KOPT-K1 (cell line): Measurements from ENCODE around the gene SLC6A3.
"Not testable (repeated sequence)": the region's sequence is repeated elsewhere in the genome, so short reads cannot be mapped to it uniquely, and the experiment has no call there.

Source experiments
- H3K27ac ChIP-seq: fragments of 200-600 bp; sonication (generic); 2 replicates; pipeline ENCODE4 v1.5.1; 2016; ENCODE audit warnings: antibody characterized with exemption, mild to moderate bottlenecking, low read depth, low read length; ENCODE audit not compliant: poor library complexity, severe bottlenecking
- H3K36me3 ChIP-seq: fragments of 200-600 bp; sonication (generic); 2 replicates; pipeline ENCODE4 v1.5.1; 2017; ENCODE audit warnings: antibody characterized with exemption, mild to moderate bottlenecking, low read length, moderate library complexity; ENCODE audit not compliant: insufficient read depth
- H3K9me3 ChIP-seq: fragments of 200-600 bp; sonication (generic); 2 replicates; pipeline ENCODE4 v1.5.1; 2017; ENCODE audit warnings: antibody characterized with exemption, low read length, mild to moderate bottlenecking; ENCODE audit not compliant: insufficient read depth, poor library complexity, severe bottlenecking

SLC6A3 gene

DNA sequence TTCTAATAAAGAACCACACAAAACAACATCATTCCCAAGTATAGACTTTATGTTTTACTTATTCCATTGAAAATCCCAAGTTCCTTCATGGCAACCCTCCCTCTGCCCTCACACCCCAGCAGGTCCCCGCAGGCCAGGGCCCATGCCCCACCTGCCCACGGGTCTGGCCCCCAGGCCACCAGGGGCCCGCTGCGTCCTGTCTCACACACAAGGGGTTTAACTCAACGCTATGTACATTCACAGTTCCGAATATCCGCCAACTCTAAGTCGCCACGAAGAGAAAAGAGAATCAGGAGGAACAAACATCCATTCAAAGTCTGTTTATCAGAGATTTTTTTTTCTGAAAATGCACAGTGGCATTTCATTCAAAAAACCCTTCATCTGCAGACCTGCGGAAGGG, 16.2 kb upstream of the SLC6A3 start:
- H3K27ac ChIP-seq = no peak overlapping the region
- peaks cover 28% of the 10 kb centered on the region for H3K9me3 ChIP-seq
- peaks cover 96% of the 10 kb centered on the region for H3K36me3 ChIP-seq

DNA sequence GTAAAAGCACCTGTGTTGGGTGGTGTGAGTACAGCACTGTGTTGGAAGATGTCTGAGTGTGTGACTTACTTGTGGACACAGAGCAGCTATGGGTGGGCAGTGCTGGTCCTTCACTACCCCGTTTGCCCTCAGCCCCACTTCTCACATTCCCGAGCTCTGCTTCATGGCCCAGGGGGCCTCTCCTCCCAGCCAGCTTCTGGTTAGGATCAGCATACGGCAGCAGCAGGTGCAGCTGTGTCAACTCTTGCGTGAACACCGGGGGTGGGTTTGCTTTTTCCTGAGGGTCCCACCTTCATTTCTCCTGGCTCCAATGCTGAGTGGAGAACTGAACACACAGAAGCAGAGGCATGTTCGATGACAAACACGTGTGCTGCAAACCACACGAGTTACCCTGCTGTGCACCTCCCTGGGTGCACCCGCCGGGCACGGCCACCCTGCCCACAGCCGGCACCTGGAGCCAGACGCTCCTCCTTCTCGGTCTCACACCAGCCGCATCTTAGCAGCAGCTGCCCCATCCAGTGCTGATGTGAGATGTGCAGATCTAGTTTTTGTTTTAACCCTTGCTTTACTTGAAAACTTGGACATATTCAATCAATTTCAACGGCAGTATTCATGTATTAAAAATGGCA, 14.9 kb upstream of the SLC6A3 start:
- no peak overlapping the region for H3K27ac ChIP-seq
- H3K36me3 ChIP-seq = peaks cover 84% of the 10 kb centered on the region
- H3K9me3 ChIP-seq = peaks cover 38% of the 10 kb centered on the region

DNA sequence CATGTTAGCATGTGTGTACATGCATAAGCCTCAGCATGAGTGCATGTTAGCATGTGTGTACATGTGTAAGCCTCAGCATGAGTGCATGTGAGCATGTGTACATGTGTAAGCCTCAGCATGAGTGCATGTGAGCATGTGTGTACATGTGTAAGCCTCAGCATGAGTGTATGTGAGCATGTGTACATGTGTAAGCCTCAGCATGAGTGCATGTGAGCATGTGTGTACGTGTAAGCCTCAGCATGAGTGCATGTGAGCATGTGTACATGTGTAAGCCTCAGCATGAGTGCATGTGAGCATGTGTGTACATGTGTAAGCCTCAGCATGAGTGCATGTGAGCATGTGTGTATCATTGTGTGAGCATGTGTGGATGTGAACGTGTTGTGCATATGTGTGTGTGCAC, 14.2 kb upstream of the SLC6A3 start:
- H3K27ac ChIP-seq = not testable (repeated sequence)
- Histone ChIP-seq H3K9me3 (peaks cover 42% of the 10 kb centered on the region), H3K36me3 (peaks cover 77% of the 10 kb centered on the region)

DNA sequence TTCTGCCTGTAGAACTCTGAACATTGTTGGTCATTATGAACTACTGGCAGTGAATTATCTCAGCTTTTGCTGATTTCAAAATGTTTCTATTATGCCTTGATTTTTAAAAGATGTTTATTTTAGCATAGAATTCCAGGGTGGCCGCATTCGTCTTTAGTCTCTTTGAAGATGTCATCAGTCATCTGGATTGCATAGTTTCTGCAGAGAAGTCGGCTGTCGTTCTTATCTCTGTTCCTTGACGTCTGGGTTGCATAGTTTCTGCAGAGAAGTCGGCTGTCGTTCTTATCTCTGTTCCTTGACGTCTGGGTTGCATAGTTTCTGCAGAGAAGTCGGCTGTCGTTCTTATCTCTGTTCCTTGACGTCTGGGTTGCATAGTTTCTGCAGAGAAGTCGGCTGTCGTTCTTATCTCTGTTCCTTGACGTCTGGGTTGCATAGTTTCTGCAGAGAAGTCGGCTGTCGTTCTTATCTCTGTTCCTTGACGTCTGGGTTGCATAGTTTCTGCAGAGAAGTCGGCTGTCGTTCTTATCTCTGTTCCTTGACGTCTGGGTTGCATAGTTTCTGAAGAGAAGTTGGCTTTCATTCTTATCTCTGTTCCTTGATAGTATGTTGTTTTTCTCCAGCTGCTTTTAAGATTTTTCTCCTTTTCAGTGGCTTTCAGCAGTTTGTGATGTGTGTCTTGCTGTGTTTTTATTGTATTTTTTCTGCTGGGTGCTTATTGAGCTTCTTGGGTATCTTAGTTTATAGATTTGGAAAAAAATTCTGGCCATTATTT, 11.1 kb upstream of the SLC6A3 start:
- peaks cover 60% of the 10 kb centered on the region for H3K9me3 ChIP-seq
- H3K36me3 ChIP-seq = peaks cover 45% of the 10 kb centered on the region
- not testable (repeated sequence) for H3K27ac ChIP-seq

DNA sequence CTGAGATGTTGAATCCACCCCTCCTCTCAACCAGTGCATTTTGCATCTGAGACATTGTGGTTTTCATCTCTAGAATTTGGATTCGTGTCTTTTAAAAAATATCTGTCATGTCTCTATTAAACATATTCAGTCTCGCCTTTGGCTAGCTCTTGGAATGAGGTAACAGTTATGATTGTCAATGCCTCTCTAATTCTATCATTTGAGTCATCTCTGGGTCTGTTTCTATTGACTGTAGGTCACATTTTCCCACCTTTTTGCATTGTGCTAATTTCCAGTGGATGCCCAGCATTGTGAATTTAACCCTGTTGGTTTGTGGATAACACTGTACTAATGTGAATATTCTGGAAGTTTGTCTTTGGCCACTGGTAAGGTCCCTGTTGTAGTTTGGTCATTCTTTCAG, 8.4 kb upstream of the SLC6A3 start:
- Histone ChIP-seq H3K27ac (no peak overlapping the region), H3K9me3 (peaks cover 60% of the 10 kb centered on the region)

DNA sequence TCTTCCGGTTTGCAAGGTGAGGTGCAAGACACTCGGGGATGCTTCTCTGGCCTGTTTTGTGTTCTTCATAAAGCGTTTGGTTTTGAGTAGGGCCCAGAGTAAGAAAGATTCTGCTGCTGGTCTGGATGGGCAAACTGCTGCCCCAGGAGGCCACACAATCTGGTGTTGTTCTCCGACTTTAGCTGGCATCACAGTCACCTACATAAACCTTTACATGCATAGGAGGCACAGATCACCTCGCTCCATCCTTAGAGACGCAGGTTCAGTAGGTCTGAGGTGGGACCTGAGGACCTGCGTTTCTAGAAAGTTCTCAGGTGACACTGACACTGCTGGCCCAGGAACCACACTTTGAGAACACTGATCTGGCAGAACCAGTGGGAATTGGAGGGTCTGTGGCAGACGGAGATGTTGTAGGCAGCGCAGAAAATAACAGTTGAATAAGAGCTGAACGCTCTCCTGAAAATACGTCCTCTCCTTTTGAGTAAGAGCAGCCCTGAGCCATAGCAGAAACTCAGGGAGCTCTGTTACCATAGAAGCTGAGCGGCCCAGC, 3.9 kb upstream of the SLC6A3 start:
- no peak overlapping the region for H3K27ac ChIP-seq
- H3K9me3 ChIP-seq = peaks cover 18% of the 10 kb centered on the region
- H3K36me3 ChIP-seq = no peaks in the 10 kb centered on the region

More for the DNA sequence above, 8.4 kb upstream of the SLC6A3 start:
- peaks cover 18% of the 10 kb centered on the region for H3K36me3 ChIP-seq

DNA sequence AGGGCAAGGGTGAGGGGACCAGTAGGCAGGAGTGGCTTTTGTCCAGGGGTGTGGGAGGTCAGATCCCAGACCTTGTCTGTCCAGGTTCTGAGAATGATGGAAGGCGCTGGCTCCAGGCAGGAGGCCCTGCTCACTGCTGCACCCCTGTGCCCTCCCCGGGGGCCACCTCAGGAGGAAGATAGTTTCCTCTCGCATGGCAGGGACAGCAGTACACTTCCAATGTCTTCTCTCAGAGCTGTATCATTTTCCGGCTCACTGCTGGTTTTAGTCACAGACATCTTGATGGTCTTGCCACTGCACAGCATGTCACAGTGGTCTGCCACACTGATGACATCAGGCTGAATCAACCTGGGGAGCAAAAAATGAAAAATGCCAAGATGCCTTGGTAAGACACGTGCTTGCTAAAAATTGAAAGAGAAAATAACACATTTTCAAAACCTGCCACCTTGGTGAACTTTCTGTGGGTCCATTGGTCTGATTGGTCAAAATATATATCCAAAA, 3.3 kb upstream of the SLC6A3 start:
- Histone ChIP-seq H3K36me3 (no peaks in the 10 kb centered on the region), H3K27ac (peak overlapping the region; percentile 42), H3K9me3 (peaks cover 12% of the 10 kb centered on the region)

DNA sequence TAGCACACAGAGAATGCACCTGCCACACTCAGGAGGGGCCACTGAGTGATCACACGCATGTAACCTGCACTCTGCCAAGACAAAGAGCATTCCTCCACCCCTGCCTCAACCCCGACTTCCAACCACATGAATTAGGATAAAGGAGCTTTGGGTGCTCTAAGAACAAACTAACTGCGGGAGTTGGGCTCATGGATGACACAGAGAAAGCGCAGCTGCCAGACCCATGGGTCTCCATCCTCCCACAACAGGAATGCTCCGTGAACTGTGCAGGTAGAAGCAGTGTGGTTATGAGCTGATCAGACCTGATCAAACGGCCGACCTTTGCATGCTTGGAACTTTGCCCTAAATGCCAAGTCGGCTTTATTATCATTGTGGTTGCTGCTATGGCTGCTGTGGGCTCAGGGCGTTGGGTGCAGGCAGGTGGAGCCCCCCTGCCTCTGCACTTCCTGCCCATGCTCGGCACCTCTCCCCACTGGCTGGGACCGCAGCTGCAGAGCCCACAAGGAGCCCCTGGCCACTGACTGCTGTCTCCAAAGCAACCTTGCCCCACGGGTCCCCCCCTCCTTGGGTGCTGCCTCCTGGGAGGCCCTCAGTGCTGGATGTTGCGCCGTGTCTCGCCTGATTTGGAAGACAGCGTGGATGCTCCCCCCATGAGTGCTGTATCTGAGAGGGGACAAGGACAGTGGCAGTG, 2.6 kb upstream of the SLC6A3 start:
- Histone ChIP-seq H3K27ac (peak overlapping the region; percentile 42), H3K9me3 (peaks cover 5% of the 10 kb centered on the region)

DNA sequence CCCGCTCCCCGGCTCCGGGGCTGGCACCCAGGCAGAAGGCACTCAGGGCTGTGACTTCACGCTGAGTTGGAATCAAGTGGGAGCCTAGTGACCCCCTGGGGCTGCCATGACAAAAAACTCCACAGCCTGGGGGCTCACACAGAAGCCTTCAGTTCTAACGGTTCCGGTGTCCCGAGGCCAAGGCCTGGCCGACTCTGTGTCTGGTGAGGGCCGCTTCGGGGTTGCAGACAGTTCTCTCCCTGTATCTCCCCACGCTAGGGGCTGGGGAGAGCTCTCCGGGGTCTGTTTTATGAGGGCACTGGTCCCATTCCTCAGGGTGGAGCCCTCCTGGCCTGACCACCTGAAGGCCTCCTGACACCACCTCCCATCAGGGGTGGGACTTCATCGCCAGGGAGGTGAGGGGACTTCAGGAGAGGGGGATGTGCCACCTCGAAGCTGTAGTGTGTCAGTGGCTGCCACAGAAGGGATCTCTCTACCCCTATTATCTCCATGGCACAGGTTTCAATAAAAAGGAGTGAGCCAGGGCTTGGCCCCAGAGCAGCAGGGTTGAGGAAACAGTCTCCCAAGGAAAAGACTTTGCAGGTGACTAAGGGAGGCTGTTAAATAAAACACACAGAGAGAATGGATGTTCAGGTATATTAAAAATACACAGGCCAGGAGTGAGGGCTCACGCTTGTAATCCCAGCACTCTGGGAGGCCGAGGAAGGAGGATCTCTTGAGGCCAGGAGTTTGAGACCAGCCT, 1.5 kb upstream of the SLC6A3 start:
- no peak overlapping the region for H3K27ac ChIP-seq
- no peaks in the 10 kb centered on the region for H3K36me3 ChIP-seq
- peaks cover 3% of the 10 kb centered on the region for H3K9me3 ChIP-seq

More for the DNA sequence above, 2.6 kb upstream of the SLC6A3 start:
- H3K36me3 ChIP-seq = no peaks in the 10 kb centered on the region

DNA sequence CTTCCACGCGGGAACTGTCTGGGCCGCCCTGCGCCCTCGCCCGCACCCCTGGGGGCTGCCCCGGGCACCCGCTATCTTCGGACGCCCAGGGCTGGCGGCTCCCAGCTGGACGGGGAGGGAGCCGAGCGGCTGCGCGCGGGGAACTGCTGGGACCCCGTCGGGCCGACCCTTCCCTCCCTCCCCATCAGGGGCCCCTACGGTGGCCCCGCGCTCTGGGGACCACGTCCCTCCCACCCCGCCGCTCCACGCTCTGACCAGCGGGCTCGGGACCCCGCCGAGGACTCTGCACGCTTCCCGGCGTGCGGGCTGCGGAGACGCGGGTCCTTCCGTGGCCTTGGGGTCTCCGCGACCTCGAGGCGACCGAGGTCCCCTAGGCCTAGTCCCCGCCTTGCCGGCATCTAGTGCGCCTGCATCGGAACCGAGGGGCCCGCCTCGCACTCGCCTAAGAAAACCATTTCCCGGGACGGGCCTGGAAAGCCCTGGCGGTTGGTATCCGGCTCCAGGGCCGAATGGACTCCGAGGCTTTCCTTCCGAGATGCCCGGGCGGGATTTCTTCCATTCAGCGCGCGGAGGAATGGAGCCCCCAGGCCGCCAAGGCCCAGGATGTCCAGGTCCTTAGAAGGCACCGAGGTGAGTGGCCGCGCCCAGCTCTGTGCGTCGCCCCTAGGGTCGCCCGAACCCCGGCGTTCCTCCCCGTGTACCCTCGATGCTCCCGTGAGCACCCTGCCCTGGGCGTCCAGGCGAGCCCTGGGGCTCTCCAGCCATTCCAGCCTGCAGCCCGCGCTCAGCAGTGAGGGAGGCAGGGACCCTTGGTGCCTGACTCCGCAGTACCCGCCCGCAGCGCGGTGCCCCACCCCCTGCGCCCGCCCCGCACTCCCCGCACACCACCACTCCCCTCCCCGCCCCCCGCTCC, 705 bp upstream of the SLC6A3 start:
- Histone ChIP-seq H3K36me3 (no peaks in the 10 kb centered on the region), H3K27ac (no peak overlapping the region), H3K9me3 (peaks cover 3% of the 10 kb centered on the region)

DNA sequence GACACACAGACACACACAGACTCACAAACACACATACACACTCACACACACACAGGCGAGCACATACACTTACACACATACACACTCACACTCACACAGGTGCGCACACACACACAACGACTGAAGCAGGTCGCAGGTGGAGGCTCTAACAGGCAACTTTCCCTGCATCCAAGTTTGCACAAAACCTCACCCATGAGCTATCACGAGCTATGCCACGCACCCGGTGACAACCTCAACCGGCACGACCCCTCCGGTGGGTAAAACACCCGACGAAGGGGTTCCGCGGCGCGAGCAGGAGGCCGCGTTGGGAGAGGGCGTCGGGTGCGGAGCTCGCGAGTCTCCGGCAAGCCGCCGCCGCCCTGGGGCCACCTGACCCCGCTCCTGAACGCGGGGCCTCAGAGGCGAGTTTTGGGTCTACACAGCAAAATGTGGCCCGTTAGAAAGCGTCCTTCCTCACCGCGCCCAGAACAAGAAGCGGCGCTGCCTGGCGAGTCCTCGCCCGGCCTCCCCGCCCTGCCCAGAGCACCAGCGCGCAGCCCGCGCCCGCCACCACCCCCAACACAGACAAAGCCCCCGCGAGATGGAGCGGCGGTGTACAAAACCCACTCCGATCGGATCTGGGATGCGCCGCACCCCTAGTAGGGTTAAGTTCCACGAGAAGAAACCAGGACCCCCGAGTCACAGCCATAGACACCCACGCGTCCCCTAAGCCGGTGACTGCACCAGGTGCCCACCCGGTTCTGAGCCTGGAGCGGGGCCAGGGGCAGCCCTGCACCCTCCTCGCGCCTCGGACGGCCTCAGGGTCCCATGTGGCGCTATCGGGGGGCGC, 665 bp downstream of the SLC6A3 start:
- no peak overlapping the region for H3K27ac ChIP-seq
- peaks cover 3% of the 10 kb centered on the region for H3K9me3 ChIP-seq
- no peaks in the 10 kb centered on the region for H3K36me3 ChIP-seq

DNA sequence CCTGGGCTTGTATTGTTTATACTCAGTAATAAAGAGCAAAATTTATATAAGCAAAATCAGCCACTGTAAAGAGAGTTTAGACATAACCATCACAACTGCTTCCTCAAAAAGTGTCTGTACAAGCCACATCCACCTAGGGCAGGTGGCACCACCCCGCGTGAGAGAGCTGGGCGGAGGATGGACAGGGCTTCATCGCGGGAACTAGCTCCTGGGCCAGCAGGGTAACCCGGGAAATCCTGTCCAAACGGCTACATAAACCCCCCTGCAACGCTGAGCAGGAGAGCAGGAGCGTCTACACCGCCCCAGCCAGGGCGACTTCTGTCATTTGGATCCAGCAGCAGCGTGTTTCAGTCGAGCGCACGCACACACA, 1.3 kb downstream of the SLC6A3 start:
- no peak overlapping the region for H3K27ac ChIP-seq
- H3K9me3 ChIP-seq = peaks cover 3% of the 10 kb centered on the region
- no peaks in the 10 kb centered on the region for H3K36me3 ChIP-seq

DNA sequence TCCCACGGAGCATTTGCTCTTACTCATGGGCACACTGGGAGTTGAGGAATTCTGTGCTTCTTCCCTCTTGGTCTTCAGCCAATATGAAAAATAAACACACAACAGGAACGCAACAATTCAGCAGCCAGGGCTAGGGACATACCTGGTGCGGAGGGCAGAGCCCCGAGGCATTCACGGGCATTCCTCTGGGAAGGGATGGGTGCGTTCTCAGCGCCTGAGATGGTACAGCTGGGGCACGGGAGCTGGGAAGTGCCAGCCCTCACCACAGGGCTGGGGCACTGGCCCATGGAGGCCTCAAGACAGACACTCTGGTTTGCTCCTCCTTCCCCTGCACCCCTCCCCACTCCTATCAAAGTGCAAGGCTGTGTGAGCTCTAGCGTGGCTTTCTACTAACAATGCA, 2.1 kb downstream of the SLC6A3 start:
- H3K9me3 ChIP-seq = peaks cover 3% of the 10 kb centered on the region
- no peak overlapping the region for H3K27ac ChIP-seq
- no peaks in the 10 kb centered on the region for H3K36me3 ChIP-seq
